CMK (cell line): ENCODE measurements around the gene ADAMTSL1.

Experiments
- DNase-seq: peaks from one replicate; pipeline ENCODE4 v3.0.0-alpha.2; 2010; ENCODE audit warnings: low read depth

The ADAMTSL1 gene

GRCh38 chr9:18467696-18468095 is 6.3 kb upstream of the ADAMTSL1 start:
- DNase-seq = no peak

DNA sequence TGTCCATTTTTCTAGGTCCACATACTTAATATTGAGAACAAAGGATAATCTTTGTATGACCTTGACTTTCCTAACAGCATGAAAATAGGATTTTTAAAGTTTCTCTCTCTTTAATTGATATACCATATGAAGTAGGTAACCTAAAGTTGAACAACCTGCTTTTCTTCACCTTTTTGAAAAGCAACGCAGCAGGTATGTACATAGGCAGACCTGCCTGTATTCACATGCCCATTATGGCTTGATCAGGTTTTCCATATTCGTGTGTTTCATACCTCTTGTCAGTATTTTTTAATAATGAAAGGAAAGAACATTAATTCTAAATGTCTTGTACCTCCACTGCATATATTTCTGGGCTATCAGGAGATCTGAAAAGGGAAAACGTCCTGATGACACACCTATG is 1.5 kb upstream of the ADAMTSL1 start:
- no peak for DNase-seq

DNA sequence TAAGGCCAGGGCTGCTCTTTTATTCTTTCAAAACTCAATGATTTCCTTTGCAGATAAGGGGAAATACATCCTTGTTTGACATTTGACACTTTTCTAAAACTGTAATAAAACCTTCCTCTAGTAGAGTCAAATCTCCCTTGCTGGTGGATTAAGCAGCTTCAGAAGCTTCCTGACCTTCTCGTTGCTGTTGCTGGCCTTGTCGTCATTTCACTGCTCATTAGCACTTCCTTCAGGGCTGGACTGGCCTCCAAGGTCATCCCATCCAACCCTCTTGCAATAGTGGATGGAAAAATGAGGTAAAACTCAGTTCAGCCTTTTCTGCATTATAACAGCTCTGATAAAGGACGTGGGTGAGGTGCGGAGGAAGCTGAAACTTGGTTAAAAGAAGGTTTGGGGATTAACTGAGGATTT is 1.1 kb upstream of the ADAMTSL1 start:
- DNase-seq = no peak

GRCh38 chr9:18474783-18475182 is 830 bp downstream of the ADAMTSL1 start:
- no peak for DNase-seq

- no peak for DNase-seq
Observed at GRCh38 chr9:18477121-18477660, 3.2 kb downstream of the ADAMTSL1 start.

- no peak for DNase-seq
Observed at GRCh38 chr9:18477719-18478118, 3.8 kb downstream of the ADAMTSL1 start.

DNA sequence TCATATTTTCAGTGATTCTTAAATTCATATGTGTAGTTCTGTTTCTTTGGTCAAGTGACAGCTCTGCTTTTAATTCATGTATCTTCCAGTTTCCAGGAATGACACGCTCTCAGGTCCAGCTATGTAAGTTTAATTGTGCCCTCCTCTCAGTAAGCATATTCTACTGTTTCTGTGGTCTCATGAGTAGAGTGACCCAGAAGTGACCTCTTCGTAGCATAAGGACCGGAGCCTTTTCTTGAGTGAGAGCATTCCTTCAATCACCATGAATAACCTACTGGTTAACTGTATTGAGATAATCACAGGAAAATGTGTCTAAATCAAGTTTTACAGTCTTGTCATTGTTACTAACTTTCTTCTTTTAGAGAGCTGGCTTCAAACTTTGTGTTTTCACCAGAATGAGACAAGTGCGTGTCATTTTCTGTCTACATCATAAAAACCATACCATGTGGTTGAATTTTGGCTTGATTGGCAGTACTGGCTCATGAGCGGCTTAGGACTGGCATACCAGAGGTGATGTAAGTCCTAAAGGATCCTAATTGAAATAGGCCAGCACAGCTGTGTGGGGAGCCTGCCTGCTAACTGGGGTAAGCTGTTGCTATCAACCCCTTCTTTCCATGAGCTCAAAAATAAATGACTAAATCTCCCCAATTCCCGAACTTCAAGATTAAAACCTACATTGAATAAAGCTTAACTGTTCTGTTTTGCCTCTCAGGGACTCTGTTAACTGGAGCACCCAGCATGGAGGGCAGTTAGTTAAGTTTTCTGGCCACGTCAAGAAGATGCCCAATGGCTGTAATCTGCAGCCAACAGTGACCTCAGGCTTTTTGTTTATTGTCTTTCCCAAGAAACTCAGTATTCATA is 4.8 kb downstream of the ADAMTSL1 start:
- DNase-seq = no peak

DNA sequence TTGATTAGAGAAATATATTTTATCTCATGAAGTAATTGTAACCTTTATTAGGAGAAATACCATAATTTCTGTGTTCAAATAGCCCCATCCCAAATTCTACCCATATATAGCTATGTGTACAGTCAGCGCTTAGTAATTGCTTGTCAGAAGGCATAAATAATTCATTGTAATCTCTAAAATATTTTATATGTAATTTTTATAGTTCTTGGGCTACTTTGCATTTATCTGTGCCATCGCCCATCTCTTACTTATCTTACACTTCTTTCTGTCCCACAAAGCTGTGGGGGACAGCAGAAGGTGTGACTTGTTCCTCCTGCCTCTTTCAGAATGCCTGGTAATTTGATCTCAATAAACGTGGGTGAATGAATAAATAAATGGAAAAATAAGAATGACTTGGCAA is 5.5 kb downstream of the ADAMTSL1 start:
- DNase-seq = no peak

GRCh38 chr9:18480662-18481093 is 6.7 kb downstream of the ADAMTSL1 start:
- DNase-seq = no peak

GRCh38 chr9:18482371-18482770 is 8.4 kb downstream of the ADAMTSL1 start:
- DNase-seq = no peak

GRCh38 chr9:18485714-18486113 is 11.8 kb downstream of the ADAMTSL1 start:
- DNase-seq = no peak

GRCh38 chr9:18487611-18488010 is 13.7 kb downstream of the ADAMTSL1 start:
- DNase-seq = no peak

DNA sequence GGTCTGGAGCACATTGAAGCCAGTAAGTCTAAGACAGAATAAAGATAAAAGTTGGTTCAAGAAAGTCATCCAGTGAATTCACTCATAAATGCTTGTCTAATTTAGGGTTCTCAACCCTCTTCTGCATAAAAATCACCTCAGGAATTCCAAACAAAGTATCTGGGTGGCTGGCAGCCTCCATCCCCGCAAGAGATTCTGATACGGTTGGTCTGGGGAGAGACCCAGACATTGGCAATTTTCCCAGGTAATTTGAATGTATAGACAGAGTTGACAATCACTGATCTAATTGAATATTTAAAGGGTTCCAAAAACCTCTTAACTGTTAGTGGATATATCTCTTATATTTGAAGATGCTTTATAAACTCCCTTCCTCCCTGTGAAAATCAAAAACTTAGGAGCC is 14.9 kb downstream of the ADAMTSL1 start:
- no peak for DNase-seq

GRCh38 chr9:18489861-18490260 is 15.9 kb downstream of the ADAMTSL1 start:
- no peak for DNase-seq

DNA sequence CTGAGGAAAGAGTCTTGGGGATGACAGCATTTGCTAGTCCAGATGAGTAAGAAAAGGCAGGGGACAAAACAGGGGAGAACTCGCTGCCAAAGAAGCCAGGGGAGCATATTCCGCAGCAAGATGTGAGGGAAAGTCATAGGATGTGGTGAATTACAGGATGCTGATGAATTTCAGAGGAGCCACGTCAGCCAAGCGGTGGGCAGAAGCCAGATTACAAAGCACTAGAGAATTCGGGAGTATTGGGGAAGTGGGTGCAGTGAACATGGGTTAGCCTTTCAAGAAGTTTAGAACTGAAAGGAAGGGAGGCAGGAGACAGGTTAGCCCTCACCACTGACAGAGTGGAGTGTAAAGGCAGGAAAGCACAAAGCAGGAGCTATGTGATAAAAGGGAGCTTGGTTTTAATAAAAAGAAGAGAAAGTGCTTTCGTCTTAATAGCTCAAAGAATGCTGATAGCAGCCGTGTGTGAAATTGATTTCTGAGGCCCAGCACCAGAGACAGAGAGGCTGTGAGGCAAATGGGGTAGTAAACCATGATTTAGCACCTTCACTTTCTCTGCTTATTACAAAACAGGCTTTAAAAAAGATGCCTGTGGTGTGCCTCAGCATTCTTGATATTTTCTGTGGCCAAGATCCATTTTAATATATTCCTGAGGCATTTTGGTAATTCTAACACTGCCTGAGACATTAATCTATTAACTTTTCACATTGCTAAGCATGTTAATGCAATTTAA is 16.9 kb downstream of the ADAMTSL1 start:
- no peak for DNase-seq

DNA sequence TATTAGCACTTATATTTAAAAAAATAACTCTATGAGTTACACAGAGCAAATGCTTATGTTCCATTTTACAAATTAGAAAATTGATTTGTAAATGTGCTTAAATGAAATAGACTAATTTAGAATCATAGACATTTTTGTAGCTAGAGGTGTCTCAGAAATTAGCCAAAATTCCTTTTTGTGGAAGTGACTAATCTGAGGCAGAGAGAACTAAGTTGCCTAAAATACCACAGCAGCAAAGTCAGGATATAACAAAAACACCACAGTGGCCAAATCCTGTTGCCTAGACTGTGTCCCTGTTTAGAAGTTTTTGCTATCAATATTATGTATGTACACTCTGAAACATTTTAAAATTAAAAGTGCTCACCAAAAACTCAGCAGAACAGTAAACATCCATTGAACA is 18.7 kb downstream of the ADAMTSL1 start:
- DNase-seq = no peak

DNA sequence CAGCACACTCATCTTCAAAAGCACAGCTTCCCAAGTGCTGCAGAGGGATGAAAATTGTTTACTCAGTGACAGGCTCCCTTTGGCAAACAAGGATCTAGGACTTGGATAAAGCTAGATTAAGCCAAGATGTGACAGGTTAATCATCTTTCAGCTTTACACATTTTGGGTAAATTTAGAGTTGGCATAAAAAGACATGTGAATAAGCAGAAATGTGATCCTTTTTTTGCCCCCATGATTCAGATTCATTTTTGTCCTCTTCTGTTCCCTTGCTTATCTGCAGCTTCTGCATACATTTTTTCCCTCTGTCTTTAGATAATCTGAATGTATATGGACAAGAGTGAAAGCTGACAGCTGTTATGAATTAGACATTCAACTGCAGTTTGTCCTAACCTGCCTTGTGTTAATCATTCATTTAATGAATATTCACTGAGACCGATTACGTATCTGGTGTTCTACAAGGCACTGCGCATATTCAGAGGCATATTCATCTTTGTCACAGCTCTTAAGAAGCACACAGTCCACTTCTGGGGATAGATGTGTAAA is 19.6 kb downstream of the ADAMTSL1 start:
- no peak for DNase-seq

GRCh38 chr9:18495065-18495464 is 21.1 kb downstream of the ADAMTSL1 start:
- no peak for DNase-seq

GRCh38 chr9:18496256-18497000 is 22.5 kb downstream of the ADAMTSL1 start:
- DNase-seq = no peak

GRCh38 chr9:18499062-18499461 is 25.1 kb downstream of the ADAMTSL1 start:
- no peak for DNase-seq

DNA sequence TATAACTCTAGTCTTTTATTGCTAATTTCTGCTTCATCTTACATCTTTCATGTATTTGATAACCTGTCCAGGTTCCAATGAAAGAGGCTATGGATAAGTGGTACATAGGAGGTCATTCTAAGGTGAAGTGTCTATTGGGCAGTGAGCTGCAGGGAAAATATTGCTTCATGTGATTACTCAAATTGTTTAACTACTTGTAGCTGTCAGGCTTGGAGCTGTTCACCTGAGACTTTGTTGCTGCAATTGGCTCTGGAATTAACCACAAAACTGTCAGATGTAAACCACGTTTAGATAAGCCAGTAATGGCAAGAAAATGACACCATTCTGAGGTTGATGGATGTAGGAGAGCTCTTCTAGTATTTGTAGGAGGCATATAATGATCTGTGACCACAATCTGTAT is 26.0 kb downstream of the ADAMTSL1 start:
- DNase-seq = no peak

DNA sequence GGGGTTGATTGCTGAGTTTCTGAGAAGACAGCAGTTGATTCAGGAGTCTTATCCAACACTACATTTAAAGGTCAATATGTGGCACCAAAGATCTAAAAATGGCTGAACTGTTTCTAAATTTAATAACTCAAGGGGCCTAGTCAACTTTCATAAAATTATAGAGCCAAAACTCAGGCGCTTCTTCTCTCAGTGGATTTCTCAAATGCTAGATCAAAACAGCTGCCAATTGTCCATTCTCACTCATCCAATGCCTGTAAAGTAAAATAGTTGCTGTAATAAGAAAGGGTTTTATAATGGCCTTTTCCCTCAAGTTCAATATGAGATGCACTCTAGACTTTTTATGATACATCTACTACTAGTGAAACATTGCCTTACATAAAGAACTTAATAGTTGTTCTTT is 26.5 kb downstream of the ADAMTSL1 start:
- no peak for DNase-seq
